H9 (cell line): ENCODE results near the gene TBXA2R. TPM values are rescaled to one million over a fixed set of nuclear protein-coding genes. Genes with fewer than 3 reads are reported as not detected.

ENCODE experiments used
- DNase-seq: peaks from one replicate; pipeline ENCODE4 v3.0.0-alpha.2; 2017
- H2AFZ ChIP-seq: one replicate; pipeline ENCODE4 v1.6.1; 2013; ENCODE audit warnings: mild to moderate bottlenecking, low read length, control low read depth, moderate library complexity
- H2AK5ac ChIP-seq: 2 replicates; pipeline ENCODE4 v1.6.1; 2013; ENCODE audit warnings: low read length, control low read depth, mixed read lengths; ENCODE audit not compliant: insufficient read length
- H2BK120ac ChIP-seq: one replicate; pipeline ENCODE4 v1.6.1; 2013; ENCODE audit warnings: low read depth, mild to moderate bottlenecking, low read length, control low read depth, inconsistent platforms; ENCODE audit not compliant: poor library complexity, severe bottlenecking
- H2BK12ac ChIP-seq: 2 replicates; pipeline ENCODE4 v1.6.1; 2013; ENCODE audit warnings: low read length, control low read depth, mixed read lengths, low read depth; ENCODE audit not compliant: insufficient read length
- H2BK15ac ChIP-seq: 2 replicates; pipeline ENCODE4 v1.6.1; 2013; ENCODE audit warnings: low read depth, low read length, control low read depth
- H2BK20ac ChIP-seq: one replicate; pipeline ENCODE4 v1.6.1; 2013; ENCODE audit warnings: low read depth, mild to moderate bottlenecking, low read length, control low read depth, inconsistent platforms; ENCODE audit not compliant: poor library complexity, severe bottlenecking
- H2BK5ac ChIP-seq: 2 replicates; pipeline ENCODE4 v1.6.1; 2013; ENCODE audit warnings: low read length, control low read depth, mixed read lengths; ENCODE audit not compliant: insufficient read length
- H3K14ac ChIP-seq: 2 replicates; pipeline ENCODE4 v1.6.1; 2013; ENCODE audit warnings: low read length, control low read depth; ENCODE audit not compliant: insufficient read depth
- H3K18ac ChIP-seq: 2 replicates; pipeline ENCODE4 v1.6.1; 2013; ENCODE audit warnings: low read depth, mild to moderate bottlenecking, mixed read lengths, low read length, control low read depth; ENCODE audit not compliant: insufficient read length
- H3K23ac ChIP-seq: 2 replicates; pipeline ENCODE4 v1.6.1; 2013; ENCODE audit warnings: low read length, control low read depth, mixed read lengths, low read depth; ENCODE audit not compliant: insufficient read length
- H3K23me2 ChIP-seq: 2 replicates; pipeline ENCODE4 v1.6.1; 2013; ENCODE audit warnings: low read depth, mild to moderate bottlenecking, mixed read lengths, low read length, control low read depth; ENCODE audit not compliant: insufficient read length, poor library complexity, severe bottlenecking
- H3K27ac ChIP-seq: 2 replicates; pipeline ENCODE4 v1.5.1; 2013; ENCODE audit warnings: low read length, control low read depth, mixed read lengths, low read depth; ENCODE audit not compliant: insufficient read length
- H3K27me3 ChIP-seq: 2 replicates; pipeline ENCODE4 v1.6.1; 2013; ENCODE audit warnings: low read length, control low read depth, inconsistent platforms; ENCODE audit not compliant: insufficient read depth
- H3K4ac ChIP-seq: 2 replicates; pipeline ENCODE4 v1.6.1; 2013; ENCODE audit warnings: low read depth, mild to moderate bottlenecking, control low read depth, inconsistent platforms, low read length, moderate library complexity
- H3K4me1 ChIP-seq: 2 replicates; pipeline ENCODE4 v1.6.1; 2013; ENCODE audit warnings: low read length, control low read depth, inconsistent platforms; ENCODE audit not compliant: insufficient read depth
- H3K4me2 ChIP-seq: 2 replicates; pipeline ENCODE4 v1.6.1; 2013; ENCODE audit warnings: low read length, control low read depth, mixed read lengths; ENCODE audit not compliant: insufficient read length, insufficient read depth
- H3K56ac ChIP-seq: 2 replicates; pipeline ENCODE4 v1.6.1; 2013; ENCODE audit warnings: low read depth, mild to moderate bottlenecking, mixed read lengths, low read length, control low read depth; ENCODE audit not compliant: insufficient read length
- H3K79me1 ChIP-seq: 2 replicates; pipeline ENCODE4 v1.6.1; 2013; ENCODE audit warnings: low read depth, mild to moderate bottlenecking, moderate library complexity, low read length, control low read depth, inconsistent platforms; ENCODE audit not compliant: insufficient read depth, poor library complexity, severe bottlenecking
- H3K79me2 ChIP-seq: 2 replicates; pipeline ENCODE4 v1.6.1; 2013; ENCODE audit warnings: low read length, control low read depth, inconsistent platforms; ENCODE audit not compliant: insufficient read depth
- H3K9ac ChIP-seq: 2 replicates; pipeline ENCODE4 v1.6.1; 2013; ENCODE audit warnings: low read length, control low read depth, mixed read lengths; ENCODE audit not compliant: insufficient read length; ENCODE audit errors: extremely low read depth
- H3K9me3 ChIP-seq: one replicate; pipeline ENCODE4 v1.6.1; 2013; ENCODE audit warnings: low read depth, low read length, inconsistent platforms; ENCODE audit not compliant: control insufficient read depth
- H3T11ph ChIP-seq: one replicate; pipeline ENCODE4 v1.6.1; 2013; ENCODE audit warnings: mild to moderate bottlenecking, low read length, control low read depth, inconsistent platforms
- H4K20me1 ChIP-seq: one replicate; pipeline ENCODE4 v1.6.1; 2013; ENCODE audit not compliant: control insufficient read depth, insufficient read length, insufficient read depth
- H4K5ac ChIP-seq: 2 replicates; pipeline ENCODE4 v1.6.1; 2013; ENCODE audit warnings: low read depth, mild to moderate bottlenecking, mixed read lengths, low read length, control low read depth; ENCODE audit not compliant: insufficient read length
- H4K8ac ChIP-seq: replicated peaks from 2 replicates; pipeline ENCODE4 v1.6.1; 2013; ENCODE audit warnings: low read length, control low read depth, mixed read lengths, low read depth; ENCODE audit not compliant: insufficient read length
- H4K91ac ChIP-seq: 2 replicates; pipeline ENCODE4 v1.6.1; 2013; ENCODE audit warnings: low read depth, mild to moderate bottlenecking, moderate library complexity, mixed read lengths, low read length, control low read depth; ENCODE audit not compliant: insufficient read length
- H3K27ac Mint-ChIP-seq, 3 experiments: 2 replicates in 2 of 3; 3 replicates in 1 of 3; pipeline ENCODE4 v1.8.0; 2020 to 2021; ENCODE audit warnings: mixed read lengths in 3 of 3, mild to moderate bottlenecking in 1 of 3, moderate library complexity in 1 of 3
- H3K27me3 Mint-ChIP-seq: 2 replicates; pipeline ENCODE4 v1.8.0; 2021; ENCODE audit warnings: low read depth, mild to moderate bottlenecking, moderate library complexity, mixed read lengths
- H3K36me3 Mint-ChIP-seq, 3 experiments: 2 replicates in 2 of 3; 3 replicates in 1 of 3; pipeline ENCODE4 v1.8.0; 2020 to 2021; ENCODE audit warnings: low read depth in 3 of 3, mixed read lengths in 3 of 3; ENCODE audit not compliant: insufficient read depth in 1 of 3
- H3K4me1 Mint-ChIP-seq, 2 experiments: 2 replicates each; pipeline ENCODE4 v1.8.0; 2020; ENCODE audit warnings: mixed read lengths in 2 of 2
- H3K4me3 Mint-ChIP-seq, 2 experiments: 2 replicates in 1 of 2; 3 replicates in 1 of 2; pipeline ENCODE4 v1.8.0; 2020 to 2021; ENCODE audit warnings: mild to moderate bottlenecking in 2 of 2, mixed read lengths in 2 of 2, moderate library complexity in 1 of 2
- H3K9me3 Mint-ChIP-seq, 2 experiments: 2 replicates in 1 of 2; 3 replicates in 1 of 2; pipeline ENCODE4 v1.8.0; 2020; ENCODE audit warnings: mild to moderate bottlenecking in 2 of 2, mixed read lengths in 2 of 2, moderate library complexity in 1 of 2
- CTCF ChIP-seq: fragments of 200-600 bp; sonication (generic); conservative IDR thresholded peaks from 3 replicates; pipeline ENCODE4 v1.8.0; 2021; ENCODE audit warnings: antibody characterized with exemption, mild to moderate bottlenecking
- WGBS: extraction: QIAGEN DNeasy Blood & Tissue Kit; methylation state at CpG from one replicate; pipeline ENCODE4 v1.1.7; 2013; ENCODE audit warnings: missing lambda C conversion rate, low lambda C conversion rate, mixed read lengths; ENCODE audit not compliant: insufficient read length; ENCODE audit errors: extremely low coverage; 5-methylcytosine and 5-hydroxymethylcytosine counted together
- total RNA-seq: library from RNA; stranded (reverse); gene quantifications from 2 replicates; pipeline ENCODE4 v1.2.1, GENCODE V29; 2021

TBXA2R gene
- total RNA-seq, 1 experiment from 2014 or later = 0.63 TPM

GRCh38 chr19:3613818-3614661 is 7.4 kb upstream of the TBXA2R start:
- no peaks in the 10 kb centered on the region for H3K9me3 ChIP-seq
- no peak overlapping the region for H2AFZ ChIP-seq
- peaks cover 7 to 17% (median 14%) of the 10 kb centered on the region in 3 experiments; a peak in 6 of 7 replicates for H3K36me3 Mint-ChIP-seq
- H2BK20ac ChIP-seq = no peak overlapping the region
- no peak overlapping the region for H3K9ac ChIP-seq
- no peaks in the 10 kb centered on the region for H3K4me1 ChIP-seq
- no peak overlapping the region for H3K56ac ChIP-seq
- H3K27ac Mint-ChIP-seq = no peak overlapping the region
- no peak overlapping the region for H4K91ac ChIP-seq
- no peak overlapping the region for H4K8ac ChIP-seq
- no peak overlapping the region for H3K4ac ChIP-seq
- H2BK120ac ChIP-seq = no peak overlapping the region
- no CpG with 5 or more reads among the region's 39 CpGs for WGBS
- H2BK5ac ChIP-seq = no peak overlapping the region
- H3T11ph ChIP-seq = no peak overlapping the region
- no peaks in the 10 kb centered on the region for H3K27me3 ChIP-seq
- no peak overlapping the region for H3K14ac ChIP-seq
- H4K5ac ChIP-seq = no peak overlapping the region
- H2BK15ac ChIP-seq = no peak overlapping the region
- no peak overlapping the region for H2BK12ac ChIP-seq
- H3K79me2 ChIP-seq = no peaks in the 10 kb centered on the region
- no peak overlapping the region for H3K27ac ChIP-seq
- H3K79me1 ChIP-seq = no peaks in the 10 kb centered on the region
- no peaks in the 10 kb centered on the region for H3K4me1 Mint-ChIP-seq
- no peak overlapping the region for H3K18ac ChIP-seq
- H3K9me3 Mint-ChIP-seq = no peaks in the 10 kb centered on the region
- no peaks in the 10 kb centered on the region for H3K27me3 Mint-ChIP-seq
- H3K23me2 ChIP-seq = no peaks in the 10 kb centered on the region
- no peak overlapping the region for H3K23ac ChIP-seq
- H3K4me3 Mint-ChIP-seq = no peak overlapping the region
- no peak overlapping the region for H2AK5ac ChIP-seq
- no peak for DNase-seq
- H4K20me1 ChIP-seq = peaks cover 3% of the 10 kb centered on the region
- no peak overlapping the region for H3K4me2 ChIP-seq
- no peak for TF ChIP-seq CTCF
